Calu3 (cell line): ENCODE data around the gene DESI2. TPM values are rescaled to one million over a fixed set of nuclear protein-coding genes. Genes with fewer than 3 reads are reported as not detected.

ENCODE experiments used
- BruUV-seq: library from RNA; stranded (reverse); fragments of 400-500 nt; replicated peaks from 2 replicates; lab custom pipeline; 2021; lab: Mats Ljungman, UMichigan
- CTCF ChIA-PET: fragments of 300-600 bp; sonication (Branson Sonifier 250); formaldehyde crosslinking; loops from one replicate; lab custom pipeline; 2022; ENCODE audit warnings: antibody characterized with exemption; lab: Charles Lee
- DNase-seq: peaks from one replicate; pipeline ENCODE4 v3.0.0; 2022
- H3K27ac Mint-ChIP-seq: one replicate; pipeline ENCODE4 v1.8.0; 2022; ENCODE audit warnings: mixed read lengths; ENCODE audit not compliant: unreplicated experiment
- H3K27me3 Mint-ChIP-seq: one replicate; pipeline ENCODE4 v1.8.0; 2022; ENCODE audit warnings: mixed read lengths; ENCODE audit not compliant: unreplicated experiment
- H3K36me3 Mint-ChIP-seq: one replicate; pipeline ENCODE4 v1.8.0; 2022; ENCODE audit warnings: mild to moderate bottlenecking, moderate library complexity, mixed read lengths; ENCODE audit not compliant: insufficient read depth, unreplicated experiment
- H3K4me1 Mint-ChIP-seq: one replicate; pipeline ENCODE4 v1.8.0; 2022; ENCODE audit warnings: mild to moderate bottlenecking, low read depth, mixed read lengths; ENCODE audit not compliant: unreplicated experiment
- H3K4me3 Mint-ChIP-seq: one replicate; pipeline ENCODE4 v1.8.0; 2022; ENCODE audit warnings: mild to moderate bottlenecking, low read depth, moderate library complexity, mixed read lengths; ENCODE audit not compliant: unreplicated experiment
- H3K9me3 Mint-ChIP-seq: one replicate; pipeline ENCODE4 v1.8.0; 2022; ENCODE audit warnings: low read depth, mixed read lengths; ENCODE audit not compliant: unreplicated experiment
- intact Hi-C: fragments of 100-400 bp; cut with micrococcal nuclease; formaldehyde crosslinking; loops from one replicate; pipeline ENCODE4 v1.10.0; 2022; ENCODE audit not compliant: unreplicated experiment
- total RNA-seq: library from RNA; stranded (reverse); gene quantifications from 2 replicates; pipeline ENCODE4 v1.2.3, GENCODE V29; 2022
- TF ChIP-seq, protein P1 (sequence below): fragments of 200-600 bp; IDR thresholded peaks from one replicate; pipeline ENCODE4 v1.8.0; 2022; ENCODE audit warnings: antibody characterized with exemption; ENCODE audit not compliant: unreplicated experiment

DESI2 gene
- total RNA-seq, 1 experiment from 2014 or later: 39.1 TPM

DNA sequence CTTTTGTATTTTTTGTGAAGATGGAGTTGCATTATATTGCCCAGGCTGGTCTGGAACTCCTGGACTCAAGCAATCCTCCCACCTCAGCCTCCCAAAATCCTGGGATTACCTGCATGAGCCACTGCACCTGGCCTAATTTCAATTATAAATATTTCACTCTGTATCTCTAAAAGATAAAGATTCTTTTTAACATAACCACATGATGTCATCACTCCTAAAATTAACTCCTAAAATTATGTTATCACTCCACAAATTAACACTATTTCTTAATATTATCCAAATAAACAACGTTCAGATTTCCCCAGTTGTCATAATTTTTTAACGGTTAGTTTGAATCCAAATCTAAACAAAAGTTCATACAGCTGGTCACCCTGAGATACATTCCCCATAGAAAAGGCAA is 43.0 kb downstream of the DESI2 start:
- no peak for DNase-seq
- CTCF ChIA-PET: interaction anchor here (0.6 kb wide), 1 partner anchor 242 kb away, joined by 4 read pairs; no protein-coding TSS in a partner anchor
- no TSS peak for BruUV-seq
- intact Hi-C loops: no loop called here
- Mint-ChIP-seq H3K4me1 (no peaks in the 10 kb centered on the region), H3K9me3 (no peaks in the 10 kb centered on the region), H3K36me3 (peaks cover 4% of the 10 kb centered on the region), H3K27ac (no peak overlapping the region), H3K4me3 (no peak overlapping the region), H3K27me3 (no peaks in the 10 kb centered on the region)
- TF ChIP-seq, protein P1, sequence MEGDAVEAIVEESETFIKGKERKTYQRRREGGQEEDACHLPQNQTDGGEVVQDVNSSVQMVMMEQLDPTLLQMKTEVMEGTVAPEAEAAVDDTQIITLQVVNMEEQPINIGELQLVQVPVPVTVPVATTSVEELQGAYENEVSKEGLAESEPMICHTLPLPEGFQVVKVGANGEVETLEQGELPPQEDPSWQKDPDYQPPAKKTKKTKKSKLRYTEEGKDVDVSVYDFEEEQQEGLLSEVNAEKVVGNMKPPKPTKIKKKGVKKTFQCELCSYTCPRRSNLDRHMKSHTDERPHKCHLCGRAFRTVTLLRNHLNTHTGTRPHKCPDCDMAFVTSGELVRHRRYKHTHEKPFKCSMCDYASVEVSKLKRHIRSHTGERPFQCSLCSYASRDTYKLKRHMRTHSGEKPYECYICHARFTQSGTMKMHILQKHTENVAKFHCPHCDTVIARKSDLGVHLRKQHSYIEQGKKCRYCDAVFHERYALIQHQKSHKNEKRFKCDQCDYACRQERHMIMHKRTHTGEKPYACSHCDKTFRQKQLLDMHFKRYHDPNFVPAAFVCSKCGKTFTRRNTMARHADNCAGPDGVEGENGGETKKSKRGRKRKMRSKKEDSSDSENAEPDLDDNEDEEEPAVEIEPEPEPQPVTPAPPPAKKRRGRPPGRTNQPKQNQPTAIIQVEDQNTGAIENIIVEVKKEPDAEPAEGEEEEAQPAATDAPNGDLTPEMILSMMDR: no peak

DNA sequence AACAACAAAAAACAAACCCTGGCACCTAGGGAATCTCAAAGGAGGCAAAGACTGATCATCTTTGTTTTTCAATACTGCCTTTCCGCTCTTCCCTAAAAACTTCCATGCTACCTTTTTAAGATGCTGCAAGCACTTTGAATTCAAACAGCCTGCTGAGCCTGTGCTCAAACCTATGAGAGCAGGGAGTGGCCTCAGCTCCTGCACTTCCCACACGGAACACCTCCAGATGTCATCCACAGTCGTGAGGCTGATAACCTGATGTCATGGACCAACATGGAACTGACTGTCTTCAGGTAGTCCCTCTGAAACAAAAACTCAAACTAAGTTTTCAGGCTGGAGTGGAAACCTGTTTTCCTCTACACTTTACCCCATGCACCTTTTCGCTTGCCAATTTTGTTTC is 46.8 kb downstream of the DESI2 start:
- DNase-seq: no peak
- Mint-ChIP-seq H3K27me3 (no peaks in the 10 kb centered on the region), H3K4me3 (no peak overlapping the region), H3K9me3 (no peaks in the 10 kb centered on the region), H3K4me1 (no peaks in the 10 kb centered on the region), H3K36me3 (peaks cover 4% of the 10 kb centered on the region), H3K27ac (no peak overlapping the region)
- TF ChIP-seq, protein P1: no peak
- no TSS peak for BruUV-seq
- CTCF ChIA-PET: interaction anchor here (0.7 kb wide), 1 partner anchor 97 kb away, joined by 5 read pairs; no protein-coding TSS in a partner anchor
- intact Hi-C loops: no loop called here

DNA sequence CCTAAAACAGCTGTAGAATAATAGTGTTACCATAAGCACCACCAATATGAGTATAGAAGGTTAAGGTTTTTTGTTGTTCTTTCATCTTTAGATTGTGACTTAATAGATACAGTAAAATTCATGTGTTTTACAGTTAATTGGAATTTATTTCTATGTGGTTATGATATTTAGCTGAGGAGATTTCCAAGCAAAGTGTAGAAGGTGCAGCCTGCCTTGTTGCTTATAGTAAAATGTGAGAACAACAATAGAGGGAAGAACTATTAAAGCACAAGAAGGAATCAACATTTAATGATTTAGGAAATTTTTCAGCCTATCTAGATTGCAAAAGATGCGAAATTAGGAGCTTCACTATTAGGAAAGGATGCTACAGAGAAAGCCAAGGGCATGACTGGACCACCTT is 47.9 kb downstream of the DESI2 start:
- no peaks in the 10 kb centered on the region for H3K9me3 Mint-ChIP-seq
- H3K27me3 Mint-ChIP-seq: no peaks in the 10 kb centered on the region
- CTCF ChIA-PET: no interaction called here
- H3K27ac Mint-ChIP-seq: no peak overlapping the region
- DNase-seq: no peak
- intact Hi-C loops: no loop called here
- no peaks in the 10 kb centered on the region for H3K4me1 Mint-ChIP-seq
- H3K36me3 Mint-ChIP-seq: peaks cover 9% of the 10 kb centered on the region
- no TSS peak for BruUV-seq
- H3K4me3 Mint-ChIP-seq: no peak overlapping the region
- TF ChIP-seq, protein P1: no peak

DNA sequence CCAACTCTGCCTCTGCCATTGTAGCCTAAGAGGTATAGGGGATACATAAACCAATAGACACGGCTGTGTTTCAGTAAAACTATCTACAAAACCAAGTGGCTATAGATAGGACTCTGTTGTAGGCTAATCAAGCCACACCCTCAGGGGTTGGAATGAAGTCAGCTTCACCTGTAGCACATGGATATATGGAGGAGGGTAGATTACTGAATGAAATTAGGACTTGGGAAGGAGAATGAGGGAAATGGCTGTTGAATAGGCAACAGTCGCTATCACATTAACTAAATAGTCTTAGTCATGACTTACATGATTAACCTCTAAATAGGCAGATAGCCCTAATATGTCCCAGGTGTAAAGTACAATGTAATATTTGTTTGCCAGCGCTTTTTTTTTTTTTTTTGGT is 49.7 kb downstream of the DESI2 start:
- TF ChIP-seq, protein P1: no peak
- no TSS peak for BruUV-seq
- CTCF ChIA-PET: interaction anchor here (0.6 kb wide), 1 partner anchor 354 kb away, joined by 8 read pairs; no protein-coding TSS in a partner anchor
- H3K27me3 Mint-ChIP-seq: no peaks in the 10 kb centered on the region
- H3K36me3 Mint-ChIP-seq: peaks cover 9% of the 10 kb centered on the region
- intact Hi-C loops: no loop called here
- H3K4me1 Mint-ChIP-seq: no peaks in the 10 kb centered on the region
- H3K9me3 Mint-ChIP-seq: no peaks in the 10 kb centered on the region
- DNase-seq: no peak
- no peak overlapping the region for H3K27ac Mint-ChIP-seq
- no peak overlapping the region for H3K4me3 Mint-ChIP-seq
